ENCODE data around the gene KCNJ13.

Gene KCNJ13

DNA sequence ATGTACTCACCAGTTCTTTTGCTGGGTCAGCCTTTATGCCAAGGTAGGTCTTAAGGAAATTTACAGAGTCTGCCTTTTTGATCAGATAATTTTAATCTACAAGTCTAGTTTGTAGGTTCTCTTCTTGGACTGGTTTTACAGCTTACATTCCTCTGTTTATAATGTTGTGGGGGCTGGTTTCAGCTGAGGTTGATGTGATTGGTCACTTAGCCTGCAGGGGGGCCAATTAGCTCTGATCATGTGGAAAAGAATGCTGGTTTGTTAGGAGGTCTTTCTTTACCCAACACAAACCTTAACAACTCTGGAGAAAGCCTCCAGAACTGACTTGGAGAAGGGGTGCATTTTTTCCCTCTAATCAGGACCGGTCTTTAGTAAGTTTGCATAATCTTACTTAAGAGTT, at the start of gene KCNJ13:
TSS of gene KCNJ13 (minus strand) at position 131 of the 400 bp plus-strand sequence. CDS start 5,203 bp downstream, outside the sequence.
- FAIRE-seq (no peak), DNase-seq (ENCODE audit: extremely low spot score, insufficient read length, low read depth) (no peak)

DNA sequence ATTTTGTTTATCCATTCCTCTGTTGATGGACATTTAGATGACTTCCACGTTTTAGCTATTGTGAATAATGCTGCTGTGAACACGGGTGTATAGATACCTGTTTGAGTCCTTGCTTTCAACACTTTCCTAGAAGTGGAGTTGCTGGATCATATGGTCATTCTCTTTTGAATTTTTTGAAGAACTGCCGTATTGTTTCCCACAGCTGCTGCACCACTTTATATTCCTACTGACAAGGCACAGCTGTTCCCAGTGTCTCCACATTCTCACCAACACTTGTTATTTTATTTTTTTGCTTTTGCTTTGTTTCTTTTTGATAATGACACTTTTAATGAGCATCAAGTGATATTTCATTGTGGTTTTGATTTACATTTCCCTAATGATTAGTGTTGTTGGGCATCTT, 41.4 kb upstream of the KCNJ13 start:
- no peak for DNase-seq (ENCODE audit: extremely low spot score, insufficient read length, low read depth)
- FAIRE-seq: no peak

DNA sequence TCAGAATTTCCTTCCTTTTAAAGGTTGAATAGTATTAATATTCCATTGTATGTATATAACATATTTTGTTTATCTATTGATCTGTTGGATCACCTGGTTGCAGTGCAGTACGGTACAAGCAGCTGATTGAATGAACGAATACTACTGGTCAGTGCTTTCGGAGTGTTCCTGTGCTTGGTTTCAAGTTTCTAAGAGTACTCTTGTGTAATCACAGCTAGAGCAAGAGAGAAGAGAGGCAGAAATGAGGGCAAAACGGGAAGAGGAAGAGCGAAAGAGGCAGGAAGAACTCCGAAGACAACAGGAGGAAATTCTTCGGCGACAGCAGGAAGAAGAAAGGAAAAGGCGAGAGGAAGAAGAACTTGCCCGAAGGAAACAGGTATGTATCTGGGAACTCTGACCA, 40.3 kb upstream of the KCNJ13 start:
- no peak for DNase-seq (ENCODE audit: extremely low spot score, insufficient read length, low read depth)
- no peak for FAIRE-seq

DNA sequence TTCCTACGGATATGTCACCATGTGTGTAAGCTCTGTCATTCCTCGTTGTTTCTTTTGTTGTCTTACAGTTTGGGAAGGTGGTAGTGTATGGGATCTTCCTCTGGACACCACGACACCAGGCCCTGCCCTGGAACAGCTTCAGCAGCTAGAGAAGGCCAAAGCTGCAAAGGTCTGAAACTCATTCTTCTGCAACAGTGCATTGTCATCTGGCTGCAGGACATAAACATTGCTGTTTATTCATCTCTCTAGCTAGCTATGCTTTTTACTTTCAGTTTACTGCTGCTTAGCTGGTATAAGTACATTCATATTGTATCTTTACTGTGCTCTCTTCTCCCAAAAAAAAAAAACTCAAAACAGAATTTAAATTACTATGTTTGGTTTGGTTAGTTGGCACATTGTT, 39.2 kb upstream of the KCNJ13 start:
- no peak for FAIRE-seq
- no peak for DNase-seq (ENCODE audit: extremely low spot score, insufficient read length, low read depth)

DNA sequence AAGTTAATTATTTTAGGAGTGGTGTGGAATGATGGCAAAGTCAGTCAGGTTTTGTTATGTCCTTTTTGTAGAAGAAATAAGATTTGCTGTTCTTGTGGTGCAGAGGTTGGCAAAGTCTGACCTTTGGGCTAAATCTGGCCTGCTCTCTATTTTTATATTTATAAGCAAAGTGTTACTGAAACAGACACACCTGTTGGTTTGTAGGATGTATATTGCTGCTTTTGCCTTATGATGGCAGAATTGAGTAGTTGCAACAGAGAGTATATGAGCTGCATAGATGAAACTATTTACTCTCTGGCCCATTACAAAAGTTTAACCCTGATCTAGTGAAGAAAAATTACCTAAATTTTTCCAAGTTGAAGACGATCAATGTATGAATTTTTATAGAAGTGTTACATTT, 34.1 kb upstream of the KCNJ13 start:
- DNase-seq (ENCODE audit: extremely low spot score, insufficient read length, low read depth) (no peak), FAIRE-seq (no peak)

GRCh38 chr2:232809349-232810124, 33.2 kb upstream of the KCNJ13 start:
- FAIRE-seq: peak; percentile 24
- DNase-seq (ENCODE audit: extremely low spot score, insufficient read length, low read depth): no peak

GRCh38 chr2:232802091-232802490, 25.7 kb upstream of the KCNJ13 start:
- DNase-seq (ENCODE audit: extremely low spot score, insufficient read length, low read depth) (no peak), FAIRE-seq (no peak)

- DNase-seq (ENCODE audit: extremely low spot score, insufficient read length, low read depth) (no peak), FAIRE-seq (no peak)
Observed at GRCh38 chr2:232800166-232800565, 23.8 kb upstream of the KCNJ13 start.

DNA sequence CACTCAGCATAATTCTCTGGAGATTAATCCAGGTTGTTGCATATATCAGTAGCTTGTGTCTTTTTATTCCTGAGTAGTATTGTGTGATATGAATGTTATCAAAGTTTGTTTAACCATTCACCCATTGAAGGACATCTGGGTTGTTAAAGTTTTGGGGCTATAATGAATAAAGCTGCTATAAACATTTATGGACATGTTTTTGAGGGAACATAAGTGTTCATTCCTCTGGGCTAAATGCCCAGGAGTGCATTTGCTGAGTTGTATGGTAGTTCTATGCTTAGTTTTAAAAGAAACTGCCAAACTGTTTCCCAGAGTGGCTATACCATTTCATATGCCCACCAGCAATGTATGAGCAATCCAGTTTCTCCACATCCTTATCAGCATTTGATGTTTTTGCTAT, 21.8 kb upstream of the KCNJ13 start:
- DNase-seq (ENCODE audit: extremely low spot score, insufficient read length, low read depth) (no peak), FAIRE-seq (no peak)

- FAIRE-seq (no peak), DNase-seq (ENCODE audit: extremely low spot score, insufficient read length, low read depth) (no peak)
Observed at GRCh38 chr2:232795920-232796319, 19.6 kb upstream of the KCNJ13 start.

DNA sequence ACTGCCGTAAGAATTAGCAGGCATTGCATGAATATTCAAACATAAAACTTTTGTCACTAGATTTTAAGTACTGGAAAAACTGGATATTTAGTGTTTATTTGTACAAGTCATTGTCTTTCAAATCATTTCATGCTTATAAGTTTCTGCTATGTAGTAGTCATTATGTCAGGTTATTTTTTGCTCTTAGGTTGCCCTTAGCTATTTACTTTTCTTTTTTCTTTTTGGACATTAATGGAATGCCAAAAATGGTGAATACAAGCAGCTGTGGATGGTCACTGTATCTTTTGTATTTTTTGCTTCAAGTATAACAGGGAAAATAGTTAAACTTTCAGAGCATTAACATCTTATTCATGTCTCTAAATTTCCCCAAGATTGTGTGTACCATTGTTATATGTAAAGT, 18.6 kb upstream of the KCNJ13 start:
- FAIRE-seq (no peak), DNase-seq (ENCODE audit: extremely low spot score, insufficient read length, low read depth) (no peak)

- DNase-seq (ENCODE audit: extremely low spot score, insufficient read length, low read depth): no peak
- FAIRE-seq: no peak
Observed at GRCh38 chr2:232793271-232793670, 16.9 kb upstream of the KCNJ13 start.

DNA sequence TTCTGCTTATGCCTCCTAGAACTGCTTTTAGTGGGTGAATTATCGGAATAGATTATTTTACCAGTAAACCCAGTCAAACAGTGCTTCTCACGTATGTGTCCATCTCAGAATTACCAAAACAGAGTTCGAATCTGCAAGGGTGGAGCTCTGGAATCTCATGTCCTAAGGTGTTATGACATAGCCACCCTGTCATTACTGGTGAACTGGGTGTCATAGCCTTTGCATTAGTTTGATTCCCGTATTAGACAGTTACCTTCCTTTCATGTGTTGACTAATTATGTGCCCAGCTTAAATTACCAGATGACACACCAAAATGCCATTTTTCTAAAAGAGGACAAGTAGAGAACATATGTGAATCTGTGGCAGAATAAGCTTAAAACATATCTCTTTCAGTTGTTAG, 15.2 kb upstream of the KCNJ13 start:
- DNase-seq (ENCODE audit: extremely low spot score, insufficient read length, low read depth) (no peak), FAIRE-seq (no peak)

GRCh38 chr2:232789082-232789481, 12.7 kb upstream of the KCNJ13 start:
- no peak for FAIRE-seq

DNA sequence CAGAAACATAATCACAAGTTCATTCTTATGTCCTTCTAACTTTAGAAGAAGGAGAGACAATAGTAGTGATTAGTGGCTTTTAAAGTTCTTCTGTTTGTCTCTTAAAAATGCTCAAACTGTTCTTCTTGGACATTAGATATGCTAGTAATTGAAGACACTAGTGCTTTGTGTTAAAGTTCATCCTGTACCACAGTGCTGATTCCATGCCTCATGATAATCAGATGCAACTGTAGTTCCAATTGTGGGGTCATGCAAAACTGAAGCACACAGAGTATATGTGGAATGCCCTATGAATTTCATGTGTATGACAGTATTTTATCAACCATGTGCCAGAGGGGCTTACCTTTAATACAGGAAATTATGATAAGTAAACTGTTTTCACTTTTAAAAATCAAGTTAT, 11.4 kb upstream of the KCNJ13 start:
- FAIRE-seq (no peak), DNase-seq (ENCODE audit: extremely low spot score, insufficient read length, low read depth) (no peak)

More at GRCh38 chr2:232789082-232789481, 12.7 kb upstream of the KCNJ13 start:
- no peak for DNase-seq (ENCODE audit: extremely low spot score, insufficient read length, low read depth)

DNA sequence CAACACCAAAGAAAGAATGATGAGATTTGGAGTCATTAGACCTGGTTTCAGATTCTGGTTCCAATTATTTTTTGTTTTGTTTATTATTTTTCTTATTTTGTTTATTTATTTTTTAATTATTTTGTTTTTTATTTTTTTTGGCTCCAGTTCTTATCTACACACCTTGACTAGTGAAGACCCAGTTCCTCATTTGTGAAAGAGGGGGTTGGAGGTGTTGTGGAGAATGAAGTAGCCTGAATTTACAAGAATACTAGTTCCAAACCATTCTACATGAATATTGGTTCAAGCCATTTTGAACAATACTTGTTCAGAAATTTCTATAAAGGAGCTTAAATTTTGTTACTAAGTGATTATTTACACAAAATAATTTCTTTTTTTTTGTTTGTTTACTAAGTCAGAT, 6.9 kb upstream of the KCNJ13 start:
- no peak for DNase-seq (ENCODE audit: extremely low spot score, insufficient read length, low read depth)
- FAIRE-seq: no peak

DNA sequence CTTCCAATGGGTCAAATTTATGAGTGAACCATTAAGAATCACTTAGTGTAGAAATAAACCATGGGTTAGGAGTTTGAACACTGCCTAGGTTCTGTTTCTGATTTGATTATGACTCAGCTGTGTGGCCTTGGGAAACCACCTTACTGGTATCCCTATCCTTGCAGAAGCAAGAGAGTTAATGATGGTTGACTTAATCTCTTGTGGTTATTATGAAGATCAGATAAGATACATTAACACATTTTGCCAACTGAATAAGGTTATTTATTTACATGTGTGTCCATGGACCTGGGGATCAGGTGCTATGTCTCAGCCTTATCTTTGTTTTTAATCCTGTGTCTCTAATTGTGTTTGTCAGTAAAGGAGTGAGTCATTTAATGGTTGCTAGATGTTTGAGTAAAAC, 5.4 kb upstream of the KCNJ13 start:
- peak; percentile 86 for FAIRE-seq

DNA sequence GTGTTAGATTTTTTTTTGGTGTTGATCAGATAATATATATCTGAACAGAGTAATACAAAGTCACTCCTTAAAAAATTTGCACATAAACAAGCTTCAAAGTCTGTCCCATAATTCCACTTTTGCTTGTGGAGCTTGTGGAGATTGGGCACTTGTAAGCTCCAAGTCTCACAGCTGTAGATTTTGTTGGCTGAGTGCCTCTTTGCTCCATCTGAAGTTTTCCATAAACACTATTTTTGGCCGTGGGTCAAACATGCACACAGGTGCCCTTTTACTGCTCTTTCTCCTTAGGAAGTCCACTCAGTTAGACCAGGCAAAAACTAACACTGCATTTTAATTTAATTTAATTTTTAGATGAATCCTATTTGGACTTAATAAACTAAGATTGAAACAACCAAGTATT, 3.6 kb upstream of the KCNJ13 start:
- FAIRE-seq (no peak), DNase-seq (ENCODE audit: extremely low spot score, insufficient read length, low read depth) (no peak)

More for the DNA sequence above, 5.4 kb upstream of the KCNJ13 start:
- peak; percentile 50 for DNase-seq (ENCODE audit: extremely low spot score, insufficient read length, low read depth)

DNA sequence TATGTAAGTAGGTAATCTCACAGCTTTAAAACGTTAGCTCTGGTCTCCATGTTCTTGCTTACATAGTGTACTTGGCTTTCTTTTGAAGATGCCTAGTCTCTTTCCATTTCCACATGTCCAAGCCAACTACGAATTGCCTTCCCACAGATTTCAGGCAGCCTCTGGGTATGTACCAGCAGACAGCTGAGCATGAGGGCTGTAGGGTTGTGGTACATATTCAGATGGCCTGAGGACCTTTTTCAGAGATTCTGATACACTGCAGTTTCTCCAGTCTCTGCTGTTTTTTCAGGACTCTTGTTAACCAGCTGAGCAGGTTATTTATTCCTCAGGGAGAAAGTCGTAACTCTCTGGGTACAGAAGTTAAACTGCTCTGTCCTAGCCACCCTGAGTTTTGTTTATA, 3.1 kb upstream of the KCNJ13 start:
- DNase-seq (ENCODE audit: extremely low spot score, insufficient read length, low read depth): no peak
- FAIRE-seq: no peak

DNA sequence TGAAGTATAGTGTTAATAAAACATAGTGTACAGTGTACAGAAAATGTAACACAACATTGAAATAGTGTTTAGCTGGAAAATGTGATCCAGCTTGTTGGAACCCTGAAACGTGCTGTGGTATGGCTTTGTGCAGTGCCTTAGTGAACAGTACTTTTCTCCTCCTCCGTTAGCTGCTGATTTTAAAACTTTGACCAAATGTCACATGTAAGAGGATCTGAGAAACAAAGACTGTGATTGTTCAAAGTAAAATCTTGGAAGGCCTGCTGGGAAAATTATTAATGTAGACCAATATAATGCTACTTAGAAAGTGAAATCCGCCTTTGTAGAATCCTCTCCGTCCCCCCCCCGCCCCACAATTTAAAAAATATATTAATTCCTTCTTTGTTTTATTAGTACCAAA, 911 bp upstream of the KCNJ13 start:
- DNase-seq (ENCODE audit: extremely low spot score, insufficient read length, low read depth) (no peak), FAIRE-seq (no peak)

DNA sequence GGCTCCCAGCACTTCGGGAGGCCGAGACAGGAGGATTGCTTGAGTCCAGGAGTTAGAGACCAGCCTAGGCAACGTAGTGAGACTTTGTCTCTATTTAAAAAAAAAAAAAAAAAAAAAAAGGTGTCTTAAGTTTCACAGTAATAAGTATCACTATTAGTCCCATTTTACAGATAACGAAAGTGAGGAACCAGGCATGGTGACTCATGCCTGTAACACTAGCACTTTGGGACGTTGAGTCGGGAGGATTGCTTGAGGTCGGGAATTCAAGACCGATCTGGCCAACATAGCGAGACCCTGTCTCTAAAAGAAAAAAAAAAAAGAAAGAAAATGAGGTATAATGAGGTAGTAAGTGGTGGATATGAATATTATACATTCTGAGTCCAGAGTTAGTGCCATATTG, 2.5 kb downstream of the KCNJ13 start:
- FAIRE-seq: peak; percentile 80
- no peak for DNase-seq (ENCODE audit: extremely low spot score, insufficient read length, low read depth)

- DNase-seq (ENCODE audit: extremely low spot score, insufficient read length, low read depth): no peak
- peak; percentile 95 for FAIRE-seq
Observed at GRCh38 chr2:232772531-232772930, 3.8 kb downstream of the KCNJ13 start.
